ENCODE measurements around the gene GRIN2A. TPM values are rescaled to one million over a fixed set of nuclear protein-coding genes. Genes with fewer than 3 reads are reported as not detected.

GRIN2A gene
- total and polyA plus RNA-seq, 8 donors: 0.06 to 9.8 (median 0.86) TPM

- H3K27ac ChIP-seq: no peak overlapping the region
These were observed 384.9 kb downstream of the GRIN2A start for GRCh38 chr16:9797306-9797705.

DNA sequence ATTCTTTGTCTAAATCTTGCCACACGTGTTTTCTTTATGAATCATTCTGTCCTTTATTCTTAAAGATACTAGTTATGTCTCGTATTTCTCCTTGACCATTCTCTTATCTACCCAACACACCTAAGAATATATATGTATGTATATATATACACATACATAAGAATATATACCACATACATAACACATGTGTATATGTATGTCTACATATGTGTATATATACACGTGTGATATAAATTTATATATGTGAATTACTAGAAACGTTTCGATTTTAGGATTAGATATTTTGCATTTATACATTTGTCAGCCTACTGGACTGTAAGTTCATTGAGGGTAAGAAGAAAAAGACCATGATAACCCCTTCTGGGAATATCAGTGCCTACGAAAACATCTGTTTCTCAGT, 388.6 kb downstream of the GRIN2A start:
- Histone ChIP-seq H3K4me3 (no peak overlapping the region), H3K27me3 (no peaks in the 10 kb centered on the region), H3K4me1 (no peaks in the 10 kb centered on the region), H3K9me3 (no peaks in the 10 kb centered on the region), H3K36me3 (no peaks in the 10 kb centered on the region), H3K27ac (no peak overlapping the region)
- WGBS, 5 donors: 67 to 84% (median 75%) methylated on average over 6 of the region's 6 CpGs
- intact Hi-C loops (cut with DNase I; ENCODE audit: low total_unique reads): no loop called here
- TF ChIP-seq POLR2AphosphoS5 (IDR thresholded peaks at IDR 0.05) (no peak), CTCF (IDR thresholded peaks at IDR 0.05) (no peak), POLR2A (IDR thresholded peaks at IDR 0.05) (no peak), EP300 (IDR thresholded peaks at IDR 0.05) (no peak)
- DNase-seq: no peak

More at GRCh38 chr16:9797306-9797705, 384.9 kb downstream of the GRIN2A start:
- peak in 1 of 2 donors; percentile 11 for DNase-seq
- intact Hi-C loops (cut with DNase I; ENCODE audit: low total_unique reads): no loop called here
- TF ChIP-seq EP300 (IDR thresholded peaks at IDR 0.05) (no peak), CTCF (IDR thresholded peaks at IDR 0.05) (no peak), POLR2A (IDR thresholded peaks at IDR 0.05) (no peak), POLR2AphosphoS5 (IDR thresholded peaks at IDR 0.05) (no peak)
- H3K4me1 ChIP-seq: no peaks in the 10 kb centered on the region
- H3K36me3 ChIP-seq: no peaks in the 10 kb centered on the region
- WGBS, 5 donors: 40 to 53% (median 48%) methylated on average over 6 of the region's 6 CpGs
- no peak overlapping the region for H3K4me3 ChIP-seq
- H3K27me3 ChIP-seq: no peaks in the 10 kb centered on the region
- no peaks in the 10 kb centered on the region for H3K9me3 ChIP-seq

- no peaks in the 10 kb centered on the region for H3K9me3 ChIP-seq
These were observed 390.7 kb downstream of the GRIN2A start for GRCh38 chr16:9791556-9791955.

DNA sequence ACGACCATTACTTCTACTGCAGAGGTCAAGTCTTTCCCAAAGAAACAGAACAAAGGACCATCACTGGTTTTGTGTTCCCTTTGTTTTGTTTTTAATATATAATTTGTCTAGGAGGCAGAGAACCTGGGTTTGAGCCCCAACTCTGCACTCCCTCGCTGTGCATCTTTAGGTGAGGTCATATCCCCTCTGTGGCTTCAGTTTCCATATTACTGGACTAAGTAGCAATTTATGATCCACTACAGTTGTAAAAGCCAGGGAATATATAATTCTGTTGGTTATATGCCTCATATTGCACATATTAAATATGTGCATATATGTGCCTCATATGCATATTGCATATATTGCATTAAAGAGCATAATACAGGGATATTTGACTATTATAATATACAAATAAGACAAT, 392.0 kb downstream of the GRIN2A start:
- H3K4me3 ChIP-seq: no peak overlapping the region
- H3K4me1 ChIP-seq: no peaks in the 10 kb centered on the region
- H3K36me3 ChIP-seq: no peaks in the 10 kb centered on the region
- WGBS, 5 donors: 64 to 82% (median 77%) methylated on average over 2 of the region's 2 CpGs
- no peak overlapping the region for H3K27ac ChIP-seq
- TF ChIP-seq EP300 (IDR thresholded peaks at IDR 0.05) (no peak), POLR2A (IDR thresholded peaks at IDR 0.05) (no peak), CTCF (IDR thresholded peaks at IDR 0.05) (no peak), POLR2AphosphoS5 (IDR thresholded peaks at IDR 0.05) (no peak)
- DNase-seq: no peak
- no peaks in the 10 kb centered on the region for H3K9me3 ChIP-seq
- H3K27me3 ChIP-seq: no peaks in the 10 kb centered on the region
- intact Hi-C loops (cut with DNase I; ENCODE audit: low total_unique reads): no loop called here

More at GRCh38 chr16:9791556-9791955, 390.7 kb downstream of the GRIN2A start:
- Histone ChIP-seq H3K27me3 (no peaks in the 10 kb centered on the region), H3K4me3 (no peak overlapping the region), H3K27ac (no peak overlapping the region), H3K4me1 (no peaks in the 10 kb centered on the region), H3K36me3 (no peaks in the 10 kb centered on the region)
- TF ChIP-seq EP300 (IDR thresholded peaks at IDR 0.05) (no peak), CTCF (IDR thresholded peaks at IDR 0.05) (no peak), POLR2AphosphoS5 (IDR thresholded peaks at IDR 0.05) (no peak), POLR2A (IDR thresholded peaks at IDR 0.05) (no peak)
- WGBS, 5 donors: 74 to 87% (median 79%) methylated on average over 4 of the region's 4 CpGs
- no peak for DNase-seq
- intact Hi-C loops (cut with DNase I; ENCODE audit: low total_unique reads): no loop called here
